Uterus (tissue), 2 donors: ENCODE results near the gene LMOD3.

ENCODE experiments used
- POLR2A ChIP-seq, 2 donors: fragments of 450-650 bp; IDR thresholded peaks; one replicate each; pipeline ENCODE4 v1.6.1; 2016; ENCODE audit warnings: antibody characterized with exemption in 2 of 2, mild to moderate bottlenecking in 1 of 2, moderate library complexity in 1 of 2
- TF ChIP-seq, protein P1 (sequence below), 4 experiments: fragments of 200-600 bp in 2 of 4; fragments of 450-650 bp in 2 of 4; sonication (generic) in 2 of 4; IDR thresholded peaks; one replicate each; pipeline ENCODE4 v1.5.1; 2016 to 2019; ENCODE audit warnings: antibody characterized with exemption in 4 of 4, mild to moderate bottlenecking in 2 of 4, moderate library complexity in 1 of 4

DNA sequence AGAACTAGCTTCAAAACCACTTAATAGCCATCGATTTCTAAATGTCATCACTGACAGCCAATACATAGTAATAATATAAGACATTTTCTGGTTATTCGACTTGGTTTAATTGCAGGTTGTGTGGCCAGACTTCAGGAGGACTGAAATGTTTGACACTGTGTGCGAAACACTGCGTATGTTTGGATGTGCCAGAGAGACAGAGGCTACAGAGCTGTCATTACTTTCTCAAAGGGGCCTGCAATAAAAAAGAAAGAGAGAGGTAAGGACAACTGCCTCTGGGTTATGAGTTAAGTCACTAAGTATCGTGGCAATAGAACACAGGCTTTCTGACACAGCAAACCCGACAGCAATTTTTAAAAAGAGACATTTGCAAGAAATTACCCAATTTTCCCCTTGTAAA is 882 bp downstream of the LMOD3 start:
- TF ChIP-seq, protein P1, sequence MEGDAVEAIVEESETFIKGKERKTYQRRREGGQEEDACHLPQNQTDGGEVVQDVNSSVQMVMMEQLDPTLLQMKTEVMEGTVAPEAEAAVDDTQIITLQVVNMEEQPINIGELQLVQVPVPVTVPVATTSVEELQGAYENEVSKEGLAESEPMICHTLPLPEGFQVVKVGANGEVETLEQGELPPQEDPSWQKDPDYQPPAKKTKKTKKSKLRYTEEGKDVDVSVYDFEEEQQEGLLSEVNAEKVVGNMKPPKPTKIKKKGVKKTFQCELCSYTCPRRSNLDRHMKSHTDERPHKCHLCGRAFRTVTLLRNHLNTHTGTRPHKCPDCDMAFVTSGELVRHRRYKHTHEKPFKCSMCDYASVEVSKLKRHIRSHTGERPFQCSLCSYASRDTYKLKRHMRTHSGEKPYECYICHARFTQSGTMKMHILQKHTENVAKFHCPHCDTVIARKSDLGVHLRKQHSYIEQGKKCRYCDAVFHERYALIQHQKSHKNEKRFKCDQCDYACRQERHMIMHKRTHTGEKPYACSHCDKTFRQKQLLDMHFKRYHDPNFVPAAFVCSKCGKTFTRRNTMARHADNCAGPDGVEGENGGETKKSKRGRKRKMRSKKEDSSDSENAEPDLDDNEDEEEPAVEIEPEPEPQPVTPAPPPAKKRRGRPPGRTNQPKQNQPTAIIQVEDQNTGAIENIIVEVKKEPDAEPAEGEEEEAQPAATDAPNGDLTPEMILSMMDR (IDR thresholded peaks at IDR 0.05), result no peak
- TF ChIP-seq POLR2A (IDR thresholded peaks at IDR 0.05), result no peak
